Stimulated activated CD4-positive, alpha-beta T cell treated with anti-CD3 and anti-CD28 coated beads, Interleukin-12 subunit alpha, Interleukin-12 subunit beta, amount 100 ng/mL, for 4 hours (primary cell): ENCODE results near the gene SLC24A3.
A peak's percentile ranks its signal among the peaks of the same experiment; 100 is the strongest.

ENCODE experiments used
- DNase-seq: peaks from one replicate; pipeline ENCODE4 v3.0.0-alpha.2; 2020

Gene SLC24A3

GRCh38 chr20:19692100-19692499 is 479.7 kb downstream of the SLC24A3 start:
- DNase-seq = no peak

- peak; percentile 41 for DNase-seq
These were observed 480.3 kb downstream of the SLC24A3 start for GRCh38 chr20:19692685-19693119.

- DNase-seq = no peak
These were observed 481.1 kb downstream of the SLC24A3 start for GRCh38 chr20:19693508-19693907.

GRCh38 chr20:19695081-19695480 is 482.6 kb downstream of the SLC24A3 start:
- DNase-seq = no peak

GRCh38 chr20:19696620-19697019 is 484.2 kb downstream of the SLC24A3 start:
- DNase-seq = no peak

- DNase-seq = no peak
These were observed 485.0 kb downstream of the SLC24A3 start for GRCh38 chr20:19697415-19697814.

GRCh38 chr20:19699180-19699971 is 486.9 kb downstream of the SLC24A3 start:
- no peak for DNase-seq

GRCh38 chr20:19701429-19701828 is 489.0 kb downstream of the SLC24A3 start:
- DNase-seq = no peak

- DNase-seq = no peak
These were observed 494.0 kb downstream of the SLC24A3 start for GRCh38 chr20:19706463-19706862.

- no peak for DNase-seq
These were observed 497.3 kb downstream of the SLC24A3 start for GRCh38 chr20:19709635-19710335.

- no peak for DNase-seq
These were observed 498.1 kb downstream of the SLC24A3 start for GRCh38 chr20:19710336-19711120.

- DNase-seq = no peak
These were observed 498.7 kb downstream of the SLC24A3 start for GRCh38 chr20:19711126-19711525.

- DNase-seq = no peak
These were observed 500.3 kb downstream of the SLC24A3 start for GRCh38 chr20:19712721-19713260.

GRCh38 chr20:19713822-19714578 is 501.6 kb downstream of the SLC24A3 start:
- DNase-seq = no peak

- no peak for DNase-seq
These were observed 502.1 kb downstream of the SLC24A3 start for GRCh38 chr20:19714579-19714840.

- no peak for DNase-seq
These were observed 503.5 kb downstream of the SLC24A3 start for GRCh38 chr20:19715986-19716385.

GRCh38 chr20:19718880-19719279 is 506.4 kb downstream of the SLC24A3 start:
- no peak for DNase-seq

- no peak for DNase-seq
These were observed 508.5 kb downstream of the SLC24A3 start for GRCh38 chr20:19720991-19721390.

- DNase-seq = no peak
These were observed 510.6 kb downstream of the SLC24A3 start for GRCh38 chr20:19723051-19723450.

- DNase-seq = no peak
These were observed 511.5 kb downstream of the SLC24A3 start for GRCh38 chr20:19723813-19724430.

GRCh38 chr20:19725373-19725772 is 512.9 kb downstream of the SLC24A3 start:
- DNase-seq = no peak

- DNase-seq = no peak
These were observed 513.5 kb downstream of the SLC24A3 start for GRCh38 chr20:19725814-19726525.
